HUES64 (cell line): ENCODE results near the gene NADK.

Source experiments
- H3K27ac ChIP-seq: 2 replicates; pipeline ENCODE4 v1.7.0; 2013; ENCODE audit warnings: low read depth, low read length, inconsistent platforms
- H3K27me3 ChIP-seq: 2 replicates; pipeline ENCODE4 v1.6.1; 2013; ENCODE audit warnings: mild to moderate bottlenecking, low read length; ENCODE audit not compliant: insufficient read depth
- H3K36me3 ChIP-seq: 2 replicates; pipeline ENCODE4 v1.6.1; 2013; ENCODE audit warnings: mild to moderate bottlenecking, low read length; ENCODE audit not compliant: insufficient read depth
- H3K4me1 ChIP-seq: 2 replicates; pipeline ENCODE4 v1.6.1; 2013; ENCODE audit warnings: mild to moderate bottlenecking, low read length, moderate library complexity; ENCODE audit not compliant: insufficient read depth
- H3K4me3 ChIP-seq: 2 replicates; pipeline ENCODE4 v1.5.1; 2013; ENCODE audit warnings: mild to moderate bottlenecking, low read length, moderate library complexity
- H3K9ac ChIP-seq: 2 replicates; pipeline ENCODE4 v1.6.1; 2013; ENCODE audit warnings: mild to moderate bottlenecking, low read depth, low read length
- H3K9me3 ChIP-seq: 2 replicates; pipeline ENCODE4 v1.6.1; 2013; ENCODE audit warnings: low read depth, low read length; ENCODE audit not compliant: insufficient read depth
- WGBS: fragments of 150-250, 120-280 bp; methylation state at CpG from one replicate; pipeline ENCODE4 v1.1.7; 2013; ENCODE audit warnings: missing lambda C conversion rate; 5-methylcytosine and 5-hydroxymethylcytosine counted together

NADK gene

GRCh38 chr1:1804301-1804700 lies 26.0 kb upstream of the NADK start:
- H3K27me3 ChIP-seq, result no peaks in the 10 kb centered on the region
- H3K4me3 ChIP-seq, result no peak overlapping the region
- H3K36me3 ChIP-seq, result peaks cover 87% of the 10 kb centered on the region
- H3K9ac ChIP-seq, result no peak overlapping the region
- 98% methylated on average over 8 of the region's 8 CpGs for WGBS
- no peaks in the 10 kb centered on the region for H3K4me1 ChIP-seq
- H3K9me3 ChIP-seq, result no peaks in the 10 kb centered on the region
- H3K27ac ChIP-seq, result no peak overlapping the region

GRCh38 chr1:1802871-1803270 lies 24.6 kb upstream of the NADK start:
- no peaks in the 10 kb centered on the region for H3K9me3 ChIP-seq
- no peak overlapping the region for H3K4me3 ChIP-seq
- H3K4me1 ChIP-seq, result no peaks in the 10 kb centered on the region
- no peak overlapping the region for H3K9ac ChIP-seq
- peaks cover 87% of the 10 kb centered on the region for H3K36me3 ChIP-seq
- H3K27ac ChIP-seq, result no peak overlapping the region
- 95% methylated on average over 1 of the region's 1 CpG for WGBS
- no peaks in the 10 kb centered on the region for H3K27me3 ChIP-seq

- Histone ChIP-seq H3K4me3 (no peak overlapping the region), H3K27ac (no peak overlapping the region), H3K36me3 (peaks cover 92% of the 10 kb centered on the region), H3K9me3 (no peaks in the 10 kb centered on the region), H3K27me3 (no peaks in the 10 kb centered on the region), H3K9ac (no peak overlapping the region), H3K4me1 (no peaks in the 10 kb centered on the region)
- WGBS, result 95% methylated on average over 5 of the region's 5 CpGs
These were observed 21.4 kb upstream of the NADK start for GRCh38 chr1:1799716-1800115.

GRCh38 chr1:1797731-1798341 lies 19.6 kb upstream of the NADK start:
- WGBS, result 92% methylated on average over 11 of the region's 11 CpGs
- Histone ChIP-seq H3K27ac (no peak overlapping the region), H3K9ac (no peak overlapping the region), H3K27me3 (no peaks in the 10 kb centered on the region), H3K36me3 (peaks cover 94% of the 10 kb centered on the region), H3K4me3 (no peak overlapping the region), H3K9me3 (no peaks in the 10 kb centered on the region), H3K4me1 (no peaks in the 10 kb centered on the region)

GRCh38 chr1:1796466-1796865 lies 18.2 kb upstream of the NADK start:
- WGBS, result 92% methylated on average over 5 of the region's 5 CpGs
- no peaks in the 10 kb centered on the region for H3K27me3 ChIP-seq
- H3K36me3 ChIP-seq, result peaks cover 94% of the 10 kb centered on the region
- H3K4me1 ChIP-seq, result no peaks in the 10 kb centered on the region
- no peaks in the 10 kb centered on the region for H3K9me3 ChIP-seq
- no peak overlapping the region for H3K27ac ChIP-seq
- no peak overlapping the region for H3K4me3 ChIP-seq
- no peak overlapping the region for H3K9ac ChIP-seq

GRCh38 chr1:1794999-1795398 lies 16.7 kb upstream of the NADK start:
- 95% methylated on average over 10 of the region's 10 CpGs for WGBS
- no peak overlapping the region for H3K9ac ChIP-seq
- H3K4me1 ChIP-seq, result no peaks in the 10 kb centered on the region
- no peaks in the 10 kb centered on the region for H3K27me3 ChIP-seq
- no peak overlapping the region for H3K27ac ChIP-seq
- H3K9me3 ChIP-seq, result no peaks in the 10 kb centered on the region
- H3K36me3 ChIP-seq, result peaks cover 92% of the 10 kb centered on the region
- no peak overlapping the region for H3K4me3 ChIP-seq

GRCh38 chr1:1793481-1794244 lies 15.4 kb upstream of the NADK start:
- Histone ChIP-seq H3K4me3 (no peak overlapping the region), H3K9ac (no peak overlapping the region), H3K4me1 (no peaks in the 10 kb centered on the region), H3K27me3 (no peaks in the 10 kb centered on the region), H3K36me3 (peaks cover 92% of the 10 kb centered on the region), H3K9me3 (no peaks in the 10 kb centered on the region), H3K27ac (no peak overlapping the region)
- WGBS, result 96% methylated on average over 17 of the region's 17 CpGs

- H3K4me1 ChIP-seq, result no peaks in the 10 kb centered on the region
- peaks cover 87% of the 10 kb centered on the region for H3K36me3 ChIP-seq
- no peaks in the 10 kb centered on the region for H3K27me3 ChIP-seq
- no peak overlapping the region for H3K9ac ChIP-seq
- no peaks in the 10 kb centered on the region for H3K9me3 ChIP-seq
- H3K4me3 ChIP-seq, result no peak overlapping the region
- WGBS, result 93% methylated on average over 25 of the region's 25 CpGs
- no peak overlapping the region for H3K27ac ChIP-seq
These were observed 10.6 kb upstream of the NADK start for GRCh38 chr1:1788646-1789431.

- Histone ChIP-seq H3K4me1 (no peaks in the 10 kb centered on the region), H3K4me3 (no peak overlapping the region), H3K36me3 (peaks cover 80% of the 10 kb centered on the region), H3K27me3 (no peaks in the 10 kb centered on the region), H3K9me3 (no peaks in the 10 kb centered on the region), H3K9ac (no peak overlapping the region), H3K27ac (no peak overlapping the region)
- WGBS, result 96% methylated on average over 7 of the region's 7 CpGs
These were observed 9.9 kb upstream of the NADK start for GRCh38 chr1:1788136-1788535.

- peaks cover 7% of the 10 kb centered on the region; the same call in 1 of the 2 replicates for H3K4me1 ChIP-seq
- no peak overlapping the region for H3K9ac ChIP-seq
- WGBS, result 95% methylated on average over 20 of the region's 20 CpGs
- peaks cover 69% of the 10 kb centered on the region for H3K36me3 ChIP-seq
- no peak overlapping the region for H3K27ac ChIP-seq
- no peaks in the 10 kb centered on the region for H3K27me3 ChIP-seq
- no peak overlapping the region for H3K4me3 ChIP-seq
- no peaks in the 10 kb centered on the region for H3K9me3 ChIP-seq
These were observed 8.8 kb upstream of the NADK start for GRCh38 chr1:1786836-1787605.

GRCh38 chr1:1785666-1786065 lies 7.4 kb upstream of the NADK start:
- H3K4me1 ChIP-seq, result peaks cover 14% of the 10 kb centered on the region
- no peak overlapping the region for H3K27ac ChIP-seq
- H3K27me3 ChIP-seq, result no peaks in the 10 kb centered on the region
- H3K9me3 ChIP-seq, result no peaks in the 10 kb centered on the region
- no peak overlapping the region for H3K4me3 ChIP-seq
- 96% methylated on average over 10 of the region's 10 CpGs for WGBS
- no peak overlapping the region for H3K9ac ChIP-seq
- H3K36me3 ChIP-seq, result peaks cover 58% of the 10 kb centered on the region
